ENCODE results near the gene CAMTA1. TPM values are rescaled to one million over a fixed set of nuclear protein-coding genes. Genes with fewer than 3 reads are reported as not detected.
A peak's percentile ranks its signal among the peaks of the same experiment; 100 is the strongest.

The CAMTA1 gene
- total RNA-seq, 1 experiment from 2014 or later: 85.2 TPM

GRCh38 chr1:7344299-7344698 lies 559.0 kb downstream of the CAMTA1 start:
- no peak for TF ChIP-seq CTCF (conservative IDR thresholded peaks at IDR 0.05; ENCODE audit: low read depth, low read length)
- no peak for TF ChIP-seq EZH2 (IDR thresholded peaks at IDR 0.05; ENCODE audit: borderline replicate concordance, low read depth, low read length, poor library complexity, severe bottlenecking)
- Histone ChIP-seq H3K27ac (ENCODE audit: low read depth, low read length, poor library complexity, severe bottlenecking) (no peak overlapping the region), H3K9me3 (ENCODE audit: low read depth, low read length, poor library complexity, severe bottlenecking) (no peaks in the 10 kb centered on the region), H3K36me3 (ENCODE audit: insufficient read depth, low read length, poor library complexity, severe bottlenecking) (no peaks in the 10 kb centered on the region), H3K4me1 (ENCODE audit: insufficient read depth, low read length, poor library complexity, severe bottlenecking) (peaks cover 14% of the 10 kb centered on the region), H3K4me3 (ENCODE audit: low read depth, low read length, poor library complexity, severe bottlenecking) (no peak overlapping the region), H3K27me3 (replicated peaks; ENCODE audit: insufficient read depth, low read depth, low read length, poor library complexity) (no peaks in the 10 kb centered on the region)
- intact Hi-C loops (cut with micrococcal nuclease; ENCODE audit: unreplicated experiment): no loop called here
- ChIA-PET CTCF (no interaction called here), POLR2A (ENCODE audit: low non-redundant PET) (no interaction called here)
- DNase-seq (ENCODE audit: low spot score): peak; percentile 7
- BruUV-seq (replicated peaks): no TSS peak

GRCh38 chr1:7345516-7345915 lies 560.3 kb downstream of the CAMTA1 start:
- Histone ChIP-seq H3K9me3 (ENCODE audit: low read depth, low read length, poor library complexity, severe bottlenecking) (no peaks in the 10 kb centered on the region), H3K27me3 (replicated peaks; ENCODE audit: insufficient read depth, low read depth, low read length, poor library complexity) (no peaks in the 10 kb centered on the region), H3K27ac (ENCODE audit: low read depth, low read length, poor library complexity, severe bottlenecking) (no peak overlapping the region), H3K36me3 (ENCODE audit: insufficient read depth, low read length, poor library complexity, severe bottlenecking) (no peaks in the 10 kb centered on the region), H3K4me1 (ENCODE audit: insufficient read depth, low read length, poor library complexity, severe bottlenecking) (peaks cover 14% of the 10 kb centered on the region), H3K4me3 (ENCODE audit: low read depth, low read length, poor library complexity, severe bottlenecking) (no peak overlapping the region)
- no peak for DNase-seq (ENCODE audit: low spot score)
- TF ChIP-seq CTCF (conservative IDR thresholded peaks at IDR 0.05; ENCODE audit: low read depth, low read length) (no peak), EZH2 (IDR thresholded peaks at IDR 0.05; ENCODE audit: borderline replicate concordance, low read depth, low read length, poor library complexity, severe bottlenecking) (no peak)
- POLR2A ChIA-PET (ENCODE audit: low non-redundant PET): no interaction called here
- CTCF ChIA-PET: no interaction called here
- intact Hi-C loops (cut with micrococcal nuclease; ENCODE audit: unreplicated experiment): no loop called here
- no TSS peak for BruUV-seq (replicated peaks)

GRCh38 chr1:7346070-7346596 lies 560.9 kb downstream of the CAMTA1 start:
- no peaks in the 10 kb centered on the region for H3K27me3 ChIP-seq (replicated peaks; ENCODE audit: insufficient read depth, low read depth, low read length, poor library complexity)
- peaks cover 13% of the 10 kb centered on the region for H3K4me1 ChIP-seq (ENCODE audit: insufficient read depth, low read length, poor library complexity, severe bottlenecking)
- ChIA-PET POLR2A (ENCODE audit: low non-redundant PET) (no interaction called here), CTCF (no interaction called here)
- no peaks in the 10 kb centered on the region for H3K9me3 ChIP-seq (ENCODE audit: low read depth, low read length, poor library complexity, severe bottlenecking)
- no peaks in the 10 kb centered on the region for H3K36me3 ChIP-seq (ENCODE audit: insufficient read depth, low read length, poor library complexity, severe bottlenecking)
- H3K27ac ChIP-seq (ENCODE audit: low read depth, low read length, poor library complexity, severe bottlenecking): no peak overlapping the region
- no peak for TF ChIP-seq EZH2 (IDR thresholded peaks at IDR 0.05; ENCODE audit: borderline replicate concordance, low read depth, low read length, poor library complexity, severe bottlenecking)
- DNase-seq (ENCODE audit: low spot score): no peak
- intact Hi-C loops (cut with micrococcal nuclease; ENCODE audit: unreplicated experiment): no loop called here
- no TSS peak for BruUV-seq (replicated peaks)
- H3K4me3 ChIP-seq (ENCODE audit: low read depth, low read length, poor library complexity, severe bottlenecking): no peak overlapping the region

Measured in A673 (cell line).